ENCODE results near the gene ARHGAP5. TPM values are rescaled to one million over a fixed set of nuclear protein-coding genes. Genes with fewer than 3 reads are reported as not detected.

Gene ARHGAP5, protein sequence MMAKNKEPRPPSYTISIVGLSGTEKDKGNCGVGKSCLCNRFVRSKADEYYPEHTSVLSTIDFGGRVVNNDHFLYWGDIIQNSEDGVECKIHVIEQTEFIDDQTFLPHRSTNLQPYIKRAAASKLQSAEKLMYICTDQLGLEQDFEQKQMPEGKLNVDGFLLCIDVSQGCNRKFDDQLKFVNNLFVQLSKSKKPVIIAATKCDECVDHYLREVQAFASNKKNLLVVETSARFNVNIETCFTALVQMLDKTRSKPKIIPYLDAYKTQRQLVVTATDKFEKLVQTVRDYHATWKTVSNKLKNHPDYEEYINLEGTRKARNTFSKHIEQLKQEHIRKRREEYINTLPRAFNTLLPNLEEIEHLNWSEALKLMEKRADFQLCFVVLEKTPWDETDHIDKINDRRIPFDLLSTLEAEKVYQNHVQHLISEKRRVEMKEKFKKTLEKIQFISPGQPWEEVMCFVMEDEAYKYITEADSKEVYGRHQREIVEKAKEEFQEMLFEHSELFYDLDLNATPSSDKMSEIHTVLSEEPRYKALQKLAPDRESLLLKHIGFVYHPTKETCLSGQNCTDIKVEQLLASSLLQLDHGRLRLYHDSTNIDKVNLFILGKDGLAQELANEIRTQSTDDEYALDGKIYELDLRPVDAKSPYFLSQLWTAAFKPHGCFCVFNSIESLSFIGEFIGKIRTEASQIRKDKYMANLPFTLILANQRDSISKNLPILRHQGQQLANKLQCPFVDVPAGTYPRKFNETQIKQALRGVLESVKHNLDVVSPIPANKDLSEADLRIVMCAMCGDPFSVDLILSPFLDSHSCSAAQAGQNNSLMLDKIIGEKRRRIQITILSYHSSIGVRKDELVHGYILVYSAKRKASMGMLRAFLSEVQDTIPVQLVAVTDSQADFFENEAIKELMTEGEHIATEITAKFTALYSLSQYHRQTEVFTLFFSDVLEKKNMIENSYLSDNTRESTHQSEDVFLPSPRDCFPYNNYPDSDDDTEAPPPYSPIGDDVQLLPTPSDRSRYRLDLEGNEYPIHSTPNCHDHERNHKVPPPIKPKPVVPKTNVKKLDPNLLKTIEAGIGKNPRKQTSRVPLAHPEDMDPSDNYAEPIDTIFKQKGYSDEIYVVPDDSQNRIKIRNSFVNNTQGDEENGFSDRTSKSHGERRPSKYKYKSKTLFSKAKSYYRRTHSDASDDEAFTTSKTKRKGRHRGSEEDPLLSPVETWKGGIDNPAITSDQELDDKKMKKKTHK (N-terminal part only)
- total RNA-seq (35.9 and 36.2 TPM in 2 replicates), polyA plus RNA-seq (3.3 and 4.3 TPM in 2 replicates), polyA minus RNA-seq (16.3 and 17.6 TPM in 2 replicates), Bru-seq, nascent RNA (percentile 86 among the genes with signal in this experiment), BruChase-seq, experiment 1, labeled RNA remaining after a 6-hour chase (percentile 88 among the genes with signal in this experiment), BruChase-seq, experiment 2, labeled RNA remaining after a 2-hour chase (percentile 91 among the genes with signal in this experiment)
- 6.7 and 7.7 TPM in 2 replicates for polyA plus RNA-seq (2011; cell fraction: cytosol; rRNA removed)
- 10.7 and 12.2 TPM in 2 replicates for polyA plus RNA-seq (2011; cell fraction: nucleus; rRNA removed)
- polyA plus RNA-seq (2012), result 14.1 and 22.3 TPM in 2 replicates
- 70.6 TPM for polyA minus RNA-seq (2011; cell fraction: cytosol; rRNA and poly(A)+ RNA removed)
- polyA minus RNA-seq (2011; cell fraction: nucleus; rRNA and poly(A)+ RNA removed), result 20.7 and 32.3 TPM in 2 replicates
- long read RNA-seq, full-length matches to known transcripts, result 7 of 20 reads
- long read RNA-seq, partial matches to known transcripts, result 8 of 20 reads
- long read RNA-seq, other reads (novel, unspliced or antisense), result 5 of 20 reads

DNA sequence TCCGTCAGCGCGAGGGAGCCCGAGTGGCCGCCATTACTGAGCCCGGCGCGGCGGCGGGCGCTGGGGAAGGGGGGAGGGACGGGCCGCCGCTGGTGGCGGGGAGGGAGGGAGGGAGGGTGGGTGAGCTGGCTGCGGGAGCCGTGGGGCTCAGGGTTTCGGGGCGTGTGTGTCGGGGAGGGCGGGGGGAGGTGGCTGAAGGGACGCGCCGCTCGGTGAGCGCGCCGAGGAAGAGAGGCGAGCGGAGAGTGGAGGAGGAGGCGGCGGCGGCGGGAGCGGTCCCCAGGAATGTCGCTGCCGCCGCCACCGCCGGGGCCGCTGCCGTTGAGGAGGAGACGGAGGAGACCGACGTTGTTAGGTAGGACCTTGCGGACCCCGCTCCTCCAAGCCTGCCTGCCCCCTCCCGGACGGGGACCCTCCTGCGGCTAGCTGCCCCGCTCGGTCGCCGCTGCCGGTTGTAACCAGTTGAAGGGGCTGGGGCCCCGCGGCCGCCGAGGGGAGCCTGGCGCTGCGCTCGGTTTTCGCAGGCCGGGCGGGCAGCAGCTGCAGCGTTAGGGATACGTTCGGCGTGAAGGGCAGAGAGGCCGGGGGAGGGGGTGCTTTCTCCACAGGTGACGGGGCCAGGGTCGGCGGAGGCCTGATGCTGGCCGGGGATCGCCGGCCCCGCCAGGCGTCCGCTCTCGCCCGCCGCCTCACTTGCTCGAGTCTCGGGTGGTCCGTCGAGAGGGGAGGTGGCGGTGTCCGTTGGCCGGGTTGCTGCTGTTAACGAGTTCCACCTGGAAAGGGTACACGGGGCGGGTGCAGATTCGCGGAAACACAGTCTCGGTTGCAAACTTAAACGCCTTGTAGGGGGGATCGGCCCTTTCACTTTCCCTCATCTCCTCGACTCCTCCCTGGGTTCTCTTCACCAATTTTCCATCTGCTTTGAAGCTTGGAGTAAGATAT is at the start of gene ARHGAP5:
Gene ARHGAP5, plus strand, starts transcription at position 224 of the 942 bp plus-strand sequence. CDS start 13,366 bp downstream, outside the sequence.
- Histone ChIP-seq H3K27ac (ENCODE audit: insufficient read depth, low read depth, low read length) (peak within 1 kb of the TSS; percentile 60), H4K20me1 (replicated peaks; ENCODE audit: control insufficient read depth, extremely low read depth, insufficient read depth, low read length) (no peaks in the 10 kb centered on the region), H3K9me1 (replicated peaks; ENCODE audit: control insufficient read depth, extremely low read depth, insufficient read depth, low read length) (no peaks in the 10 kb centered on the region), H3K4me1 (ENCODE audit: control insufficient read depth, extremely low read depth, insufficient read depth, low read length) (peaks cover 17% of the 10 kb centered on the region), H3K9ac (replicated peaks; ENCODE audit: extremely low read depth, insufficient read depth, low read length) (peak within 1 kb of the TSS; percentile 81), H3K36me3 (ENCODE audit: control insufficient read depth in 2 of 2, extremely low read depth in 1 of 2, insufficient read depth in 2 of 2, low read length in 2 of 2) (no peaks in the 10 kb centered on the region), H2AFZ (ENCODE audit: low read depth, low read length) (peak within 1 kb of the TSS; percentile 85), H3K27me3 (ENCODE audit: control insufficient read depth in 2 of 2, insufficient read depth in 2 of 2, low read length in 2 of 2) (peaks cover 2 to 4% of the 10 kb centered on the region in 2 experiments), H3K79me2 (ENCODE audit: control insufficient read depth, insufficient read depth, low read length) (peaks cover 40% of the 10 kb centered on the region), H3K9me3 (replicated peaks; ENCODE audit: control insufficient read depth, insufficient read depth, low read length) (no peaks in the 10 kb centered on the region), H3K4me3 (replicated peaks in 1 of 3; ENCODE audit: insufficient read depth in 1 of 3, low read depth in 1 of 3, low read length in 3 of 3) (peak within 1 kb of the TSS; percentile 70 to 91 (median 77)), H3K4me2 (ENCODE audit: insufficient read depth, low read length) (peak within 1 kb of the TSS; percentile 92)
- DNase-seq (ENCODE audit: low read depth, low spot score) (peak; percentile 63), FAIRE-seq (no peak)
- intact Hi-C loops (cut with micrococcal nuclease) (loop anchor here (2.0 to 5.0 kb wide), 5 partner anchors 341 to 1850 kb away; partner anchors contain the start of gene NUBPL), dilution Hi-C loops (cut with MboI; ENCODE audit: extremely low pct_ligation_motif_present, low sequenced_read_pairs) (no loop called here)
- no peak for TF ChIP-seq POLR2AphosphoS5 (IDR thresholded peaks at IDR 0.05; ENCODE audit: insufficient read depth, low read depth, low read length)
- TF ChIP-seq, protein P1, sequence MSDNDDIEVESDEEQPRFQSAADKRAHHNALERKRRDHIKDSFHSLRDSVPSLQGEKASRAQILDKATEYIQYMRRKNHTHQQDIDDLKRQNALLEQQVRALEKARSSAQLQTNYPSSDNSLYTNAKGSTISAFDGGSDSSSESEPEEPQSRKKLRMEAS (IDR thresholded peaks at IDR 0.05; ENCODE audit: insufficient read depth, insufficient read length), result no peak
- TF ChIP-seq, protein P2, sequence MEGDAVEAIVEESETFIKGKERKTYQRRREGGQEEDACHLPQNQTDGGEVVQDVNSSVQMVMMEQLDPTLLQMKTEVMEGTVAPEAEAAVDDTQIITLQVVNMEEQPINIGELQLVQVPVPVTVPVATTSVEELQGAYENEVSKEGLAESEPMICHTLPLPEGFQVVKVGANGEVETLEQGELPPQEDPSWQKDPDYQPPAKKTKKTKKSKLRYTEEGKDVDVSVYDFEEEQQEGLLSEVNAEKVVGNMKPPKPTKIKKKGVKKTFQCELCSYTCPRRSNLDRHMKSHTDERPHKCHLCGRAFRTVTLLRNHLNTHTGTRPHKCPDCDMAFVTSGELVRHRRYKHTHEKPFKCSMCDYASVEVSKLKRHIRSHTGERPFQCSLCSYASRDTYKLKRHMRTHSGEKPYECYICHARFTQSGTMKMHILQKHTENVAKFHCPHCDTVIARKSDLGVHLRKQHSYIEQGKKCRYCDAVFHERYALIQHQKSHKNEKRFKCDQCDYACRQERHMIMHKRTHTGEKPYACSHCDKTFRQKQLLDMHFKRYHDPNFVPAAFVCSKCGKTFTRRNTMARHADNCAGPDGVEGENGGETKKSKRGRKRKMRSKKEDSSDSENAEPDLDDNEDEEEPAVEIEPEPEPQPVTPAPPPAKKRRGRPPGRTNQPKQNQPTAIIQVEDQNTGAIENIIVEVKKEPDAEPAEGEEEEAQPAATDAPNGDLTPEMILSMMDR (IDR thresholded peaks at IDR 0.05; ENCODE audit: extremely low read depth in 1 of 2, insufficient read depth in 1 of 2, low read depth in 1 of 2, low read length in 2 of 2), result peak in 1 of 2 donors; percentile 30
- peak; percentile 13 for TF ChIP-seq POLR2A (IDR thresholded peaks at IDR 0.05; ENCODE audit: low read depth, low read length)
- ChIA-PET POLR2A (interaction anchor here (0.6 to 1.5 kb wide), 5 partner anchors 31 to 1629 kb away, joined by 3 to 7 read pairs (median 5); partner anchors contain the start of gene HEATR5A), CTCF (interaction anchor here (0.7 to 4.2 kb wide), 13 partner anchors 17 to 620 kb away, joined by 3 to 40 read pairs (median 4); partner anchors contain the start of gene DTD2)
- BruUV-seq (replicated peaks), result no TSS peak
